Measurements from ENCODE around the gene CABP2.

CABP2 gene

GRCh38 chr11:67541198-67541597 lies 18.0 kb upstream of the CABP2 start:
- H3K4me1 ChIP-seq (ENCODE audit: control insufficient read depth in 1 of 2, insufficient read depth in 2 of 2, low read length in 2 of 2): peaks cover 20 to 26% of the 10 kb centered on the region in 2 donors
- no peaks in the 10 kb centered on the region for H3K36me3 ChIP-seq (ENCODE audit: control insufficient read depth in 1 of 2, insufficient read depth in 2 of 2, low read length in 2 of 2)
- H3K27ac ChIP-seq (ENCODE audit: low read depth, low read length): no peak overlapping the region
- H3K27me3 ChIP-seq (ENCODE audit: control insufficient read depth in 1 of 2, insufficient read depth in 2 of 2, low read length in 2 of 2): no peaks in the 10 kb centered on the region
- H3K9ac ChIP-seq (ENCODE audit: low read depth in 1 of 2, low read length in 2 of 2): no peak overlapping the region
- no peak overlapping the region for H3K4me3 ChIP-seq (ENCODE audit: low read depth in 1 of 2, low read length in 2 of 2)
- no peaks in the 10 kb centered on the region for H3K9me3 ChIP-seq (ENCODE audit: control insufficient read depth in 1 of 2, low read length in 2 of 2)

GRCh38 chr11:67539550-67539949 lies 16.3 kb upstream of the CABP2 start:
- H3K4me1 ChIP-seq (ENCODE audit: control insufficient read depth in 1 of 2, insufficient read depth in 2 of 2, low read length in 2 of 2): peaks cover 11 to 19% of the 10 kb centered on the region in 2 donors
- H3K27ac ChIP-seq (ENCODE audit: low read depth, low read length): no peak overlapping the region
- H3K9ac ChIP-seq (ENCODE audit: low read depth in 1 of 2, low read length in 2 of 2): no peak overlapping the region
- no peak overlapping the region for H3K4me3 ChIP-seq (ENCODE audit: low read depth in 1 of 2, low read length in 2 of 2)
- peaks cover 0 to 2% of the 10 kb centered on the region in 2 donors for H3K9me3 ChIP-seq (ENCODE audit: control insufficient read depth in 1 of 2, low read length in 2 of 2)
- no peaks in the 10 kb centered on the region for H3K27me3 ChIP-seq (ENCODE audit: control insufficient read depth in 1 of 2, insufficient read depth in 2 of 2, low read length in 2 of 2)
- H3K36me3 ChIP-seq (ENCODE audit: control insufficient read depth in 1 of 2, insufficient read depth in 2 of 2, low read length in 2 of 2): no peaks in the 10 kb centered on the region

GRCh38 chr11:67538823-67539505 lies 15.7 kb upstream of the CABP2 start:
- Histone ChIP-seq H3K4me1 (ENCODE audit: control insufficient read depth in 1 of 2, insufficient read depth in 2 of 2, low read length in 2 of 2) (peaks cover 10 to 13% of the 10 kb centered on the region in 2 donors), H3K27me3 (ENCODE audit: control insufficient read depth in 1 of 2, insufficient read depth in 2 of 2, low read length in 2 of 2) (no peaks in the 10 kb centered on the region), H3K27ac (ENCODE audit: low read depth, low read length) (no peak overlapping the region), H3K9me3 (ENCODE audit: control insufficient read depth in 1 of 2, low read length in 2 of 2) (peaks cover under 1 to 3% of the 10 kb centered on the region in 2 donors), H3K36me3 (ENCODE audit: control insufficient read depth in 1 of 2, insufficient read depth in 2 of 2, low read length in 2 of 2) (no peaks in the 10 kb centered on the region), H3K9ac (ENCODE audit: low read depth in 1 of 2, low read length in 2 of 2) (no peak overlapping the region), H3K4me3 (ENCODE audit: low read depth in 1 of 2, low read length in 2 of 2) (no peak overlapping the region)

GRCh38 chr11:67538306-67538705 lies 15.1 kb upstream of the CABP2 start:
- H3K27me3 ChIP-seq (ENCODE audit: control insufficient read depth in 1 of 2, insufficient read depth in 2 of 2, low read length in 2 of 2): no peaks in the 10 kb centered on the region
- H3K9ac ChIP-seq (ENCODE audit: low read depth in 1 of 2, low read length in 2 of 2): no peak overlapping the region
- peaks cover 6 to 11% of the 10 kb centered on the region in 2 donors for H3K4me1 ChIP-seq (ENCODE audit: control insufficient read depth in 1 of 2, insufficient read depth in 2 of 2, low read length in 2 of 2)
- H3K4me3 ChIP-seq (ENCODE audit: low read depth in 1 of 2, low read length in 2 of 2): no peak overlapping the region
- no peaks in the 10 kb centered on the region for H3K36me3 ChIP-seq (ENCODE audit: control insufficient read depth in 1 of 2, insufficient read depth in 2 of 2, low read length in 2 of 2)
- peaks cover 3 to 7% of the 10 kb centered on the region in 2 donors for H3K9me3 ChIP-seq (ENCODE audit: control insufficient read depth in 1 of 2, low read length in 2 of 2)
- H3K27ac ChIP-seq (ENCODE audit: low read depth, low read length): no peak overlapping the region

- Histone ChIP-seq H3K27ac (ENCODE audit: low read depth, low read length) (no peak overlapping the region), H3K36me3 (ENCODE audit: control insufficient read depth in 1 of 2, insufficient read depth in 2 of 2, low read length in 2 of 2) (no peaks in the 10 kb centered on the region), H3K9ac (ENCODE audit: low read depth in 1 of 2, low read length in 2 of 2) (no peak overlapping the region), H3K27me3 (ENCODE audit: control insufficient read depth in 1 of 2, insufficient read depth in 2 of 2, low read length in 2 of 2) (no peaks in the 10 kb centered on the region), H3K4me3 (ENCODE audit: low read depth in 1 of 2, low read length in 2 of 2) (no peak overlapping the region), H3K9me3 (ENCODE audit: control insufficient read depth in 1 of 2, low read length in 2 of 2) (peaks cover 3 to 9% of the 10 kb centered on the region in 2 donors), H3K4me1 (ENCODE audit: control insufficient read depth in 1 of 2, insufficient read depth in 2 of 2, low read length in 2 of 2) (peaks cover 0 to 11% of the 10 kb centered on the region in 2 donors)
Measured at GRCh38 chr11:67535561-67535960, 12.3 kb upstream of the CABP2 start.

GRCh38 chr11:67534070-67534679 lies 10.9 kb upstream of the CABP2 start:
- no peak overlapping the region for H3K9ac ChIP-seq (ENCODE audit: low read depth in 1 of 2, low read length in 2 of 2)
- H3K36me3 ChIP-seq (ENCODE audit: control insufficient read depth in 1 of 2, insufficient read depth in 2 of 2, low read length in 2 of 2): no peaks in the 10 kb centered on the region
- H3K27me3 ChIP-seq (ENCODE audit: control insufficient read depth in 1 of 2, insufficient read depth in 2 of 2, low read length in 2 of 2): no peaks in the 10 kb centered on the region
- H3K4me1 ChIP-seq (ENCODE audit: control insufficient read depth in 1 of 2, insufficient read depth in 2 of 2, low read length in 2 of 2): peaks cover 0 to 11% of the 10 kb centered on the region in 2 donors
- no peak overlapping the region for H3K27ac ChIP-seq (ENCODE audit: low read depth, low read length)
- no peak overlapping the region for H3K4me3 ChIP-seq (ENCODE audit: low read depth in 1 of 2, low read length in 2 of 2)
- peaks cover 3 to 9% of the 10 kb centered on the region in 2 donors for H3K9me3 ChIP-seq (ENCODE audit: control insufficient read depth in 1 of 2, low read length in 2 of 2)

- no peak overlapping the region for H3K9ac ChIP-seq (ENCODE audit: low read depth in 1 of 2, low read length in 2 of 2)
- peaks cover 0 to 11% of the 10 kb centered on the region in 2 donors for H3K4me1 ChIP-seq (ENCODE audit: control insufficient read depth in 1 of 2, insufficient read depth in 2 of 2, low read length in 2 of 2)
- H3K27me3 ChIP-seq (ENCODE audit: control insufficient read depth in 1 of 2, insufficient read depth in 2 of 2, low read length in 2 of 2): no peaks in the 10 kb centered on the region
- H3K4me3 ChIP-seq (ENCODE audit: low read depth in 1 of 2, low read length in 2 of 2): no peak overlapping the region
- no peaks in the 10 kb centered on the region for H3K36me3 ChIP-seq (ENCODE audit: control insufficient read depth in 1 of 2, insufficient read depth in 2 of 2, low read length in 2 of 2)
- H3K27ac ChIP-seq (ENCODE audit: low read depth, low read length): no peak overlapping the region
- H3K9me3 ChIP-seq (ENCODE audit: control insufficient read depth in 1 of 2, low read length in 2 of 2): peaks cover 3 to 9% of the 10 kb centered on the region in 2 donors
Measured at GRCh38 chr11:67532889-67533288, 9.6 kb upstream of the CABP2 start.

- Histone ChIP-seq H3K9me3 (ENCODE audit: control insufficient read depth in 1 of 2, low read length in 2 of 2) (peaks cover 3 to 9% of the 10 kb centered on the region in 2 donors), H3K4me1 (ENCODE audit: control insufficient read depth in 1 of 2, insufficient read depth in 2 of 2, low read length in 2 of 2) (peaks cover 7% of the 10 kb centered on the region in 2 donors), H3K4me3 (ENCODE audit: low read depth in 1 of 2, low read length in 2 of 2) (no peak overlapping the region)
Measured at GRCh38 chr11:67530282-67530592, 7.0 kb upstream of the CABP2 start.

GRCh38 chr11:67528376-67528775 lies 5.1 kb upstream of the CABP2 start:
- Histone ChIP-seq H3K27me3 (ENCODE audit: control insufficient read depth in 1 of 2, insufficient read depth in 2 of 2, low read length in 2 of 2) (no peaks in the 10 kb centered on the region), H3K9me3 (ENCODE audit: control insufficient read depth in 1 of 2, low read length in 2 of 2) (peaks cover 0 to 3% of the 10 kb centered on the region in 2 donors), H3K4me1 (ENCODE audit: control insufficient read depth in 1 of 2, insufficient read depth in 2 of 2, low read length in 2 of 2) (peaks cover 7 to 8% of the 10 kb centered on the region in 2 donors), H3K4me3 (ENCODE audit: low read depth in 1 of 2, low read length in 2 of 2) (no peak overlapping the region), H3K9ac (ENCODE audit: low read depth in 1 of 2, low read length in 2 of 2) (no peak overlapping the region), H3K27ac (ENCODE audit: low read depth, low read length) (no peak overlapping the region), H3K36me3 (ENCODE audit: control insufficient read depth in 1 of 2, insufficient read depth in 2 of 2, low read length in 2 of 2) (no peaks in the 10 kb centered on the region)

More at GRCh38 chr11:67530282-67530592, 7.0 kb upstream of the CABP2 start:
- no peak overlapping the region for H3K9ac ChIP-seq (ENCODE audit: low read depth in 1 of 2, low read length in 2 of 2)
- no peaks in the 10 kb centered on the region for H3K27me3 ChIP-seq (ENCODE audit: control insufficient read depth in 1 of 2, insufficient read depth in 2 of 2, low read length in 2 of 2)
- H3K36me3 ChIP-seq (ENCODE audit: control insufficient read depth in 1 of 2, insufficient read depth in 2 of 2, low read length in 2 of 2): no peaks in the 10 kb centered on the region
- H3K27ac ChIP-seq (ENCODE audit: low read depth, low read length): no peak overlapping the region

GRCh38 chr11:67525275-67525976 lies 2.2 kb upstream of the CABP2 start:
- H3K27me3 ChIP-seq (ENCODE audit: control insufficient read depth in 1 of 2, insufficient read depth in 2 of 2, low read length in 2 of 2): no peaks in the 10 kb centered on the region
- no peaks in the 10 kb centered on the region for H3K36me3 ChIP-seq (ENCODE audit: control insufficient read depth in 1 of 2, insufficient read depth in 2 of 2, low read length in 2 of 2)
- no peak overlapping the region for H3K4me3 ChIP-seq (ENCODE audit: low read depth in 1 of 2, low read length in 2 of 2)
- peaks cover 7 to 8% of the 10 kb centered on the region in 2 donors for H3K4me1 ChIP-seq (ENCODE audit: control insufficient read depth in 1 of 2, insufficient read depth in 2 of 2, low read length in 2 of 2)
- H3K27ac ChIP-seq (ENCODE audit: low read depth, low read length): no peak overlapping the region
- H3K9ac ChIP-seq (ENCODE audit: low read depth in 1 of 2, low read length in 2 of 2): no peak overlapping the region
- H3K9me3 ChIP-seq (ENCODE audit: control insufficient read depth in 1 of 2, low read length in 2 of 2): no peaks in the 10 kb centered on the region

Data from duodenal mucosa (tissue), 2 donors.